Sigmoid colon (tissue), 4 donors: Measurements from ENCODE around the gene NANOS2.

Experiments used
- CTCF ChIP-seq, 4 experiments: fragments of 450-650 bp in 3 of 4; fragments of 200-600 bp in 1 of 4; IDR thresholded peaks; one replicate each; pipeline ENCODE4 v1.5.1; 2016 to 2019; ENCODE audit warnings: antibody characterized with exemption in 4 of 4, mild to moderate bottlenecking in 3 of 4, moderate library complexity in 2 of 4
- EP300 ChIP-seq, 4 donors: sonication (generic); formaldehyde crosslinking; IDR thresholded peaks; one replicate each; pipeline ENCODE4 v1.6.1; 2017; ENCODE audit warnings: antibody characterized with exemption in 4 of 4
- POLR2A ChIP-seq, 2 donors: fragments of 450-650 bp; IDR thresholded peaks; one replicate each; pipeline ENCODE4 v1.6.1; 2016; ENCODE audit warnings: antibody characterized with exemption in 2 of 2, mild to moderate bottlenecking in 2 of 2, moderate library complexity in 2 of 2
- POLR2AphosphoS5 ChIP-seq, 4 donors: sonication (generic); formaldehyde crosslinking; IDR thresholded peaks; one replicate each; pipeline ENCODE4 v1.6.1; 2017; ENCODE audit warnings: antibody characterized with exemption in 4 of 4

- TF ChIP-seq CTCF (IDR thresholded peaks at IDR 0.05) (no peak), POLR2A (IDR thresholded peaks at IDR 0.05) (no peak), EP300 (IDR thresholded peaks at IDR 0.05) (no peak), POLR2AphosphoS5 (IDR thresholded peaks at IDR 0.05) (no peak)
Observed at GRCh38 chr19:45934551-45935230, 20.1 kb upstream of the NANOS2 start.
